B cell (primary cell): Measurements from ENCODE around the gene CAMK2D.

Experiments used
- CTCF ChIP-seq: fragments of 200-600 bp; IDR thresholded peaks from one replicate; pipeline ENCODE4 v1.8.0; 2022; ENCODE audit warnings: antibody characterized with exemption, mild to moderate bottlenecking
- EZH2 ChIP-seq: IDR thresholded peaks from 2 replicates; pipeline ENCODE4 v1.6.1; 2012; ENCODE audit warnings: borderline replicate concordance, low read depth, mild to moderate bottlenecking, moderate library complexity, low read length; ENCODE audit not compliant: insufficient read depth, poor library complexity, severe bottlenecking

GRCh38 chr4:113505044-113505443 is 256.5 kb downstream of the CAMK2D start:
- TF ChIP-seq EZH2, result no peak
- TF ChIP-seq CTCF, result no peak
